ENCODE measurements around the gene SEMA7A.

DNA sequence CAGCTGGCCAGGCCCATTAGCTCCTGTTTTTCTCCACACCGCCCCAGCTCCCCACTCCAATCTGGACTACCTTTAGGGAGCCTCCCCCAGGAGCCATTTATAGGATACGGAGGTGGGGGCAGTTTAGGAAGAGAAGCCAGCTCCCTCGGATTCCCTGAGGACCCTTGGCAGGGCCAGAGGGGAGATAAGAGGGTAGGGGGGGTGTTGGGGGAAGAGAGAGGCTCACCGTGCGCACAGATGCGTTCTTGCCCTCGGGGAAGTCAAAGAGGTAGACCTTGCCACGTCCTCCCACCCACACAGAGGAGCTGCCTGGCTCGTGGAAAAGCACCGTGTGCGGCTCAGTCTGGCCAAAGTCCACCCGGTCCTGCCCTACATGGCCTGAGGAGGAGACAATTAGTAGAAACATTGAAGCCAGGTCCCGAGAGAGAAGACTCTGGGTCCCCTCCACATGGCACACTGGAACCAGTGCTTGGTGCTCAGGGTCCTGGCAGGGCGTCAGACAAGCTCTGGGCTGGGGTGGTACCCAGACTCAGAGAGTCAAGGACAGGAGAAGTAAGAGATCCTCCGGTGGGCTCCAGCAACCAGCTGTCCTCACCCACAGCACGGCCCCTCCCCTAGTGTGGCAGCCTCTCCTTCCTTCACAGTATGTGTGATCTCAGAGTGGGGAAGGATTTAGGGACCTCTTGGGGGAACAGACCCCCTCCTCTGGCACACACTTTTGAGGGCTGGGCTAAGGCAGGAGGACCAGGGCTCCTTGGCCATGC, 15.0 kb downstream of the SEMA7A start:
- TF ChIP-seq, protein P1, sequence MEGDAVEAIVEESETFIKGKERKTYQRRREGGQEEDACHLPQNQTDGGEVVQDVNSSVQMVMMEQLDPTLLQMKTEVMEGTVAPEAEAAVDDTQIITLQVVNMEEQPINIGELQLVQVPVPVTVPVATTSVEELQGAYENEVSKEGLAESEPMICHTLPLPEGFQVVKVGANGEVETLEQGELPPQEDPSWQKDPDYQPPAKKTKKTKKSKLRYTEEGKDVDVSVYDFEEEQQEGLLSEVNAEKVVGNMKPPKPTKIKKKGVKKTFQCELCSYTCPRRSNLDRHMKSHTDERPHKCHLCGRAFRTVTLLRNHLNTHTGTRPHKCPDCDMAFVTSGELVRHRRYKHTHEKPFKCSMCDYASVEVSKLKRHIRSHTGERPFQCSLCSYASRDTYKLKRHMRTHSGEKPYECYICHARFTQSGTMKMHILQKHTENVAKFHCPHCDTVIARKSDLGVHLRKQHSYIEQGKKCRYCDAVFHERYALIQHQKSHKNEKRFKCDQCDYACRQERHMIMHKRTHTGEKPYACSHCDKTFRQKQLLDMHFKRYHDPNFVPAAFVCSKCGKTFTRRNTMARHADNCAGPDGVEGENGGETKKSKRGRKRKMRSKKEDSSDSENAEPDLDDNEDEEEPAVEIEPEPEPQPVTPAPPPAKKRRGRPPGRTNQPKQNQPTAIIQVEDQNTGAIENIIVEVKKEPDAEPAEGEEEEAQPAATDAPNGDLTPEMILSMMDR (IDR thresholded peaks at IDR 0.05; ENCODE audit: low read depth, low read length), result no peak
- no peak for TF ChIP-seq EZH2phosphoT487 (IDR thresholded peaks at IDR 0.05; ENCODE audit: low read depth)

All from OCI-LY3 (cell line).